OCI-LY7 (cell line): Measurements from ENCODE around the gene INPP5A. TPM values are rescaled to one million over a fixed set of nuclear protein-coding genes. Genes with fewer than 3 reads are reported as not detected.

ENCODE experiments used
- BruUV-seq: library from RNA; stranded (reverse); fragments of 400-500 nt; replicated peaks from 2 replicates; lab custom pipeline; 2021; lab: Mats Ljungman, UMichigan
- CTCF ChIA-PET: fragments of 300-600 bp; sonication (Branson Sonifier 250); formaldehyde crosslinking; loops from one replicate; lab custom pipeline; 2022; ENCODE audit warnings: antibody characterized with exemption; ENCODE audit not compliant: unreplicated experiment; lab: Charles Lee
- POLR2A ChIA-PET: fragments of 300-600 bp; sonication (Branson Sonifier 250); formaldehyde crosslinking; loops from one replicate; lab custom pipeline; 2022; ENCODE audit warnings: antibody characterized with exemption; lab: Charles Lee
- DNase-seq: peaks from one replicate; pipeline ENCODE4 v3.0.0-alpha.2; 2015; ENCODE audit warnings: low spot score
- H2AFZ ChIP-seq: fragments of 200-600 bp; sonication (generic), shearing (Covaris generic); 2 replicates; pipeline ENCODE4 v1.6.1; 2014; ENCODE audit warnings: mild to moderate bottlenecking, antibody characterized with exemption, low read length, moderate library complexity
- H3K27ac ChIP-seq: fragments of 200-600 bp; sonication (generic); 2 replicates; pipeline ENCODE4 v1.5.1; 2014; ENCODE audit warnings: mixed run types, low read depth, mild to moderate bottlenecking, moderate library complexity, low read length, inconsistent platforms; ENCODE audit not compliant: poor library complexity, severe bottlenecking
- H3K36me3 ChIP-seq: fragments of 200-600 bp; sonication (generic); 2 replicates; pipeline ENCODE4 v1.6.1; 2014; ENCODE audit warnings: mild to moderate bottlenecking, antibody characterized with exemption, low read length, moderate library complexity, mixed read lengths; ENCODE audit not compliant: insufficient read depth
- H3K4me1 ChIP-seq: fragments of 200-600 bp; sonication (generic); 2 replicates; pipeline ENCODE4 v1.5.1; 2014; ENCODE audit warnings: mild to moderate bottlenecking, low read length; ENCODE audit not compliant: insufficient read depth, poor library complexity, severe bottlenecking
- H3K4me2 ChIP-seq: fragments of 200-600 bp; sonication (generic); 2 replicates; pipeline ENCODE4 v1.6.1; 2014; ENCODE audit warnings: mild to moderate bottlenecking, low read length
- H3K4me3 ChIP-seq: fragments of 200-600 bp; sonication (generic); 2 replicates; pipeline ENCODE4 v1.5.1; 2014; ENCODE audit warnings: mild to moderate bottlenecking, low read depth, low read length; ENCODE audit not compliant: poor library complexity, severe bottlenecking
- H3K79me2 ChIP-seq: fragments of 200-600 bp; sonication (generic); 2 replicates; pipeline ENCODE4 v1.6.1; 2016; ENCODE audit warnings: low read depth, mild to moderate bottlenecking, low read length, moderate library complexity, mixed read lengths; ENCODE audit not compliant: insufficient read depth
- H3K9me2 ChIP-seq: fragments of 200-600 bp; sonication (generic); 2 replicates; pipeline ENCODE4 v1.6.1; 2016; ENCODE audit warnings: mild to moderate bottlenecking, low read length, mixed read lengths; ENCODE audit not compliant: insufficient read depth
- H3K9me3 ChIP-seq: fragments of 200-600 bp; sonication (generic); 2 replicates; pipeline ENCODE4 v1.6.1; 2014; ENCODE audit warnings: mild to moderate bottlenecking, mixed run types, low read length, mixed read lengths
- H4K20me1 ChIP-seq: fragments of 200-600 bp; sonication (generic); 2 replicates; pipeline ENCODE4 v1.6.1; 2014; ENCODE audit warnings: mild to moderate bottlenecking, antibody characterized with exemption, low read length, moderate library complexity, mixed read lengths; ENCODE audit not compliant: insufficient read depth
- CTCF ChIP-seq: fragments of 200-600 bp; sonication (generic); conservative IDR thresholded peaks from 2 replicates; pipeline ENCODE4 v1.5.1; 2014; ENCODE audit warnings: mild to moderate bottlenecking, antibody characterized with exemption, low read length, moderate library complexity, mixed read lengths
- EZH2phosphoT487 ChIP-seq: fragments of 200-600 bp; sonication (generic); IDR thresholded peaks from 2 replicates; pipeline ENCODE4 v1.6.1; 2018; ENCODE audit warnings: low read depth, borderline replicate concordance, mild to moderate bottlenecking, mixed run types, antibody characterized with exemption, low read length, moderate library complexity, mixed read lengths
- intact Hi-C: fragments of 100-400 bp; cut with micrococcal nuclease; formaldehyde crosslinking; loops from one replicate; pipeline ENCODE4 v1.10.0; 2022; ENCODE audit not compliant: unreplicated experiment
- total RNA-seq, 2 experiments: library from RNA; depleted of rRNA in 1 of 2; stranded (reverse); fragments of >200 nt in 1 of 2; shearing (Covaris generic) in 1 of 2; gene quantifications; 2 replicates each; pipeline ENCODE4 v1.2.3, GENCODE V29; 2014 to 2022

INPP5A gene
- total RNA-seq, 2 experiments from 2014 or later: 14.5 to 18.4 TPM

DNA sequence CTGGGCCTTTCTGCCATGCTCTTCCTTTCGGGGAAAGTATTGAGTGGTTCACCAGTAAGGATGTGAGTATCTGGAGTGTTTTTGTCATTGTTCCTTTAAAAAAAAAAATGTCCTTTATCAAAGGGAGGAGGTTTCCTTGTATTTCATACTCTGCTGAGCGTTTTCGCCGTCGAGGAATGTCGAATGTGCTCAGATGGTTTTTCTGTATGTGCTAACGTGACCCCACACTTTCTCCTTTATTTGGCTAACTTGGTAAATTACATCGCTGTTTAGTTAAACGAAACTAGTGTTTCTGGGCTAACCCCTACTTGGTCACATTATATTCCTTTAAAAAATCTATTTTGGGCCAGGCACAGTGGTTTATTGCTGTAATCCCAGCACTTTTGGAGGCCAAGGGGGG, 45.9 kb downstream of the INPP5A start:
- intact Hi-C loops: no loop called here
- Histone ChIP-seq H2AFZ (no peak overlapping the region), H4K20me1 (no peaks in the 10 kb centered on the region; the same call in 1 of the 2 replicates), H3K9me3 (no peaks in the 10 kb centered on the region), H3K4me3 (no peak overlapping the region), H3K4me2 (no peak overlapping the region), H3K4me1 (no peaks in the 10 kb centered on the region), H3K79me2 (no peaks in the 10 kb centered on the region), H3K36me3 (no peaks in the 10 kb centered on the region), H3K9me2 (no peaks in the 10 kb centered on the region), H3K27ac (no peak overlapping the region)
- no TSS peak for BruUV-seq
- TF ChIP-seq CTCF (no peak), EZH2phosphoT487 (no peak)
- ChIA-PET POLR2A (interaction anchor here (0.6 kb wide), 1 partner anchor 22 kb away, joined by 3 read pairs; no protein-coding TSS in a partner anchor), CTCF (no interaction called here)
- DNase-seq: no peak

DNA sequence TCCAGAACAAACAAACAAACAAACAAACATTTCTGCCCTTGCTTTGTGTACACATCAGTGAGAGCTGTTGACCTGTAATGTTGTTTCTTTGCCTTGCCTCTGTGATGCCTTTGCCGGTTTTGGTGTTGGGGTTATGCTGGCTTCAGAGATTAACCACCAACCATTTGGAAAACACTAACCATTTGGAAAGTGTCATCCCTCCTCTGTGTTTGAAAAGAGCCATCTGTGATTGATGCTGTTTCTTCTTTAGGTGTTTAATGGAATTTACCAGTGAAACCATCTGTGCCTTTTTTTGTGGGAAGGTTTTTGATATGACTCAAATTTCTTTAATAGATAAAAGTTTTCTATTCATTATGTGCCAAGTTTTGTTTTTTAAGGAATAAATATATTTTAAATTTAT, 46.5 kb downstream of the INPP5A start:
- intact Hi-C loops: no loop called here
- no TSS peak for BruUV-seq
- H3K4me1 ChIP-seq: no peaks in the 10 kb centered on the region
- ChIA-PET CTCF (no interaction called here), POLR2A (no interaction called here)
- no peaks in the 10 kb centered on the region for H3K36me3 ChIP-seq
- no peaks in the 10 kb centered on the region for H3K9me2 ChIP-seq
- no peak overlapping the region for H2AFZ ChIP-seq
- no peak overlapping the region for H3K4me3 ChIP-seq
- H4K20me1 ChIP-seq: no peaks in the 10 kb centered on the region; the same call in 1 of the 2 replicates
- no peak overlapping the region for H3K4me2 ChIP-seq
- no peak overlapping the region for H3K27ac ChIP-seq
- no peaks in the 10 kb centered on the region for H3K79me2 ChIP-seq
- no peaks in the 10 kb centered on the region for H3K9me3 ChIP-seq
- TF ChIP-seq EZH2phosphoT487 (no peak), CTCF (no peak)
- no peak for DNase-seq

DNA sequence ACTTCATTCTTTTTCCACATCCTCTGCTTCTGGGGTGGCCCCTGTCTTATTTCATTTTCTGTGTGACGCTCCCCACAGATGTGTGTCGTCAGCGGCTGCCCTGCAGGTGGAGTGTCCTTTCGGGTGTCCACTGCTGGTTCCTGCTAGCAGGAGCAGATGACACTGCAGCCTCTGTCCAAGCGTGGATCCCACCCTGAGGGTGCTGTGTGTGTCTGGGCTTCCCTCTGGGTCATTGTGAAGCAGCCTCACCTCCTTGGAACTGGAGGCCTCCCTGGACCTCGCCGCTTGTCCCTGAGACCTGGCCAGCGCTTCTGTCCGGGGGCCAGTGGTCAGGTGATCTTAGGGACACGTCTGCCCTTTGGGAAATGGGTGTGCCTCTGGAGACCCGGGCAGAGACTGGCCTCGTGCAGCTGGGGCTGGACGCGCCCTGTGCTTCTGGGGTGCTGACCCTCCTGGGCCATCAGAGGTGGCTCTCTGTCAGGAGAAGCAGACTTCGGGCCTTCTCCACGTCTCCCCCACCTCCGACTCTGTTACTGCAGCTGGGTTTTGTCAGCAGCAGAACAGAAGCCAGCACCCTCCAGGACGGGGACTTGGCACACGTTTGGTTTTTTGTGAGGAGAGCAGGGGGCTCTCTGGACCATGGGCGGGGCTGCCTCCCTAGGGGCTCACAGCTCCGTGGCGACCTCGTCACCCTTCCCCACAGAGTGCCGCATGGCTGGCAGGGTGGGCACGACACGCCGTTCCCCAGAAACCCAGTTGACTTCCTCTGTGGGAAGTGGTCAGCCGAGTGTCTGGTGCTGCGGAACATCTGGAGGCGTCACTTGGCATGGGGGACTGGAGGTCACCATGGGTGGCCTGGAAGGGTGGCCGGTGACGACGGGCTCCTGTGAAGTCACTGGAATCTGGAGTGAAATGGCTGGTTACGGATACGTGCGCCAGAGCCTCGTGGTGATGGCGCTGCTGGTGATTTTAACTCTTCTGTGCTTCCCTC, 48.4 kb downstream of the INPP5A start:
- Histone ChIP-seq H3K4me3 (no peak overlapping the region), H2AFZ (no peak overlapping the region), H3K9me2 (no peaks in the 10 kb centered on the region), H3K4me1 (no peaks in the 10 kb centered on the region), H3K4me2 (no peak overlapping the region), H4K20me1 (no peaks in the 10 kb centered on the region), H3K36me3 (no peaks in the 10 kb centered on the region), H3K9me3 (no peaks in the 10 kb centered on the region), H3K79me2 (no peaks in the 10 kb centered on the region), H3K27ac (no peak overlapping the region)
- no peak for DNase-seq
- POLR2A ChIA-PET: no interaction called here
- intact Hi-C loops: no loop called here
- BruUV-seq: no TSS peak
- CTCF ChIA-PET: no interaction called here
- no peak for TF ChIP-seq CTCF
- TF ChIP-seq EZH2phosphoT487: no peak
